NB4 (cell line): Measurements from ENCODE around the gene RCOR2.
"Not testable (repeated sequence)": the region's sequence is repeated elsewhere in the genome, so short reads cannot be mapped to it uniquely, and the experiment has no call there.

ENCODE experiments used
- DNase-seq: peaks from one replicate; pipeline ENCODE4 v3.0.0; 2010; ENCODE audit warnings: low read depth
- H3K4me3 ChIP-seq: one replicate; pipeline ENCODE4 v1.5.1; 2011; ENCODE audit warnings: mild to moderate bottlenecking, low read depth, low read length, moderate library complexity
- MYC ChIP-seq: IDR thresholded peaks from 2 replicates; pipeline ENCODE4 v1.6.1; 2011; ENCODE audit warnings: low read depth, low read length
- POLR2A ChIP-seq: IDR thresholded peaks from 2 replicates; pipeline ENCODE4 v1.6.1; 2011; ENCODE audit warnings: mild to moderate bottlenecking; ENCODE audit not compliant: insufficient read length; ENCODE audit errors: extremely low read depth
- TF ChIP-seq, protein P1 (sequence below): IDR thresholded peaks from 2 replicates; pipeline ENCODE4 v1.6.1; 2011; ENCODE audit warnings: low read depth, low read length
- TF ChIP-seq, protein P2 (sequence below): IDR thresholded peaks from one replicate; pipeline ENCODE4 v1.5.1; 2012; ENCODE audit warnings: low read depth, low read length

The RCOR2 gene

DNA sequence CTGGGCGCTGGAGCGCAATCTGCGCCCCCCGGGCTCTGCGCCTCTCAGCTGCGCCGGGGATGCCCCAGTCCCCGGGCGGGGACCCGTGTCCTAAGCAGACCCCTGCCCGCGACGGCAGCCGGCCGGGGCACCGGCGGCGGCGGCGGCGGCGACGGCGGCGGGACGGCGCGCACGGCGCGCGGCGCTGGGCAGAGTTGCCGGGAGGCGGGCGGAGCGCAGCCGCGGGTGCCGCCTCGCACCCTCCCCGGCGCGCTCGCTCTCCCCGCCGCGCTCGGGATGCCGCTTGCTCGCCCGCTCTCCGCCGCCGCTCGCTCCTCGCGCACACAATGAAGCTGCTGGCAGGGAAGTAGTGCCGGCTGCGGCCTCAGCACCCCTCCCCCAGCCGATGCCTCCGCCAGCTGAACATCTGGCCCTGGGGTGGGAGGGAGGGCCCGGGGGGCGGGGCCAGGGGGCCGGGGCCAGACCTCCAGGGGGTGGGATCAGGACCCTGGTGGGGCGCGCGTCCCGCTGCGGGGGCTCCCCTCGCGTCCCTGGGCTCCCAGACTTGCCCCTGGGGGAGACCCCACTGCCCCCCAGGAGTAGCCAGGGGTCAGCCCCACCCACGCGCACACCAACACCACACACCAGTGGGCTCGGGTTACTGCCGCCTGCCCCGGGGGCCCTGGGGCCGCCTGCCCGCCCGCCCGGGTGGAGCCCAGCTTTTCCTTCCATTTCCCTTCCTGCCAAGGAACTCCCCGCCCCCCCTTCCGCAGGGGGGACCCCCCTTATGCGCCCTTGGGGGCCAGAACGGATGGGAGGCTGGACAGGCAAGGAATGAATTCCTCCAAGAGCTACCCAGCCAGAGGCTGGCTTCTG is at the start of gene RCOR2:
RCOR2 (minus strand) TSS at position 328 of the 855 bp plus-strand sequence. CDS start 708 bp downstream, outside the sequence.
- peak; percentile 94 for DNase-seq
- TF ChIP-seq POLR2A (peak; percentile 13), MYC (peak; percentile 71)
- TF ChIP-seq, protein P1, sequence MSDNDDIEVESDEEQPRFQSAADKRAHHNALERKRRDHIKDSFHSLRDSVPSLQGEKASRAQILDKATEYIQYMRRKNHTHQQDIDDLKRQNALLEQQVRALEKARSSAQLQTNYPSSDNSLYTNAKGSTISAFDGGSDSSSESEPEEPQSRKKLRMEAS: peak; percentile 53
- TF ChIP-seq, protein P2, sequence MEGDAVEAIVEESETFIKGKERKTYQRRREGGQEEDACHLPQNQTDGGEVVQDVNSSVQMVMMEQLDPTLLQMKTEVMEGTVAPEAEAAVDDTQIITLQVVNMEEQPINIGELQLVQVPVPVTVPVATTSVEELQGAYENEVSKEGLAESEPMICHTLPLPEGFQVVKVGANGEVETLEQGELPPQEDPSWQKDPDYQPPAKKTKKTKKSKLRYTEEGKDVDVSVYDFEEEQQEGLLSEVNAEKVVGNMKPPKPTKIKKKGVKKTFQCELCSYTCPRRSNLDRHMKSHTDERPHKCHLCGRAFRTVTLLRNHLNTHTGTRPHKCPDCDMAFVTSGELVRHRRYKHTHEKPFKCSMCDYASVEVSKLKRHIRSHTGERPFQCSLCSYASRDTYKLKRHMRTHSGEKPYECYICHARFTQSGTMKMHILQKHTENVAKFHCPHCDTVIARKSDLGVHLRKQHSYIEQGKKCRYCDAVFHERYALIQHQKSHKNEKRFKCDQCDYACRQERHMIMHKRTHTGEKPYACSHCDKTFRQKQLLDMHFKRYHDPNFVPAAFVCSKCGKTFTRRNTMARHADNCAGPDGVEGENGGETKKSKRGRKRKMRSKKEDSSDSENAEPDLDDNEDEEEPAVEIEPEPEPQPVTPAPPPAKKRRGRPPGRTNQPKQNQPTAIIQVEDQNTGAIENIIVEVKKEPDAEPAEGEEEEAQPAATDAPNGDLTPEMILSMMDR: no peak

DNA sequence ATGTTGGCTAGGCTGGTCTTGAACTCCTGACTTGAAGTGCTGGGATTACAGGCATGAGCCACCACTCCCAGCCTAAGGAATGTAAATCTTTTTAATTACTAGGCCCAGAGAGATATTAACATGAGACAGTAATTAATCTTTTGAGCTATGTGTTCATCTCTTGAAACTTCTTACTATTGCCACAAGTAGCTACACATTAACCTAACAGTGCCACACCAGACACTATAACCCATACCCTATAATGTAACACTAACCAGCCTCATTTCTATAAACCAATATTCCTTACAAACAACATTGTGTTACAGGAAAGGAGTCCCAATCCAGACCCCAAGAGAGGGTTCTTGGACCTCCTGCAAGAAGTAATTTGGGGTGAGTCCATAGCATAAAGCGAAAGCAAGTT is 49.5 kb upstream of the RCOR2 start:
- TF ChIP-seq POLR2A (no peak), MYC (no peak)
- TF ChIP-seq, protein P2: no peak
- TF ChIP-seq, protein P1: no peak

More for the DNA sequence above, at the start of gene RCOR2:
- peak within 1 kb of the TSS; percentile 54 for H3K4me3 ChIP-seq

DNA sequence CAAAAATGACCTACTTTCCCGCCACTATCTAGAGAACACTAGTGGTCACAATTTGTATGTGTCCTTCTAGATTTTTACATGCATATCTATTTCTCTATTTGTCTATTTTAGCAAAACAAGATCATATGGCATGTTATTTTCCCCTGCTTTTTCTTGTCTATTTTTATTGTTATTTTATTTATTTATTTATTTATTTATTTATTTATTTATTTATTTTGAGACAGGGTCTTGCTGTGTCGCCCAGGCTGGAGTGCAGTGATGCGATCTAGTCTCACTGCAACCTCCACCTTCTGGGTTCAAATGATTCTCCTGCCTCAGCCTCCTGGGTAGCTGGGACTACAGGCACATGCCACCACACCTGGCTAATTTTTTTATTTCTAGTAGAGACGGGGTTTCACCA is 46.9 kb upstream of the RCOR2 start:
- not testable (repeated sequence) for DNase-seq, H3K4me3 ChIP-seq

More for the DNA sequence above, 49.5 kb upstream of the RCOR2 start:
- no peak for DNase-seq
- no peak overlapping the region for H3K4me3 ChIP-seq

DNA sequence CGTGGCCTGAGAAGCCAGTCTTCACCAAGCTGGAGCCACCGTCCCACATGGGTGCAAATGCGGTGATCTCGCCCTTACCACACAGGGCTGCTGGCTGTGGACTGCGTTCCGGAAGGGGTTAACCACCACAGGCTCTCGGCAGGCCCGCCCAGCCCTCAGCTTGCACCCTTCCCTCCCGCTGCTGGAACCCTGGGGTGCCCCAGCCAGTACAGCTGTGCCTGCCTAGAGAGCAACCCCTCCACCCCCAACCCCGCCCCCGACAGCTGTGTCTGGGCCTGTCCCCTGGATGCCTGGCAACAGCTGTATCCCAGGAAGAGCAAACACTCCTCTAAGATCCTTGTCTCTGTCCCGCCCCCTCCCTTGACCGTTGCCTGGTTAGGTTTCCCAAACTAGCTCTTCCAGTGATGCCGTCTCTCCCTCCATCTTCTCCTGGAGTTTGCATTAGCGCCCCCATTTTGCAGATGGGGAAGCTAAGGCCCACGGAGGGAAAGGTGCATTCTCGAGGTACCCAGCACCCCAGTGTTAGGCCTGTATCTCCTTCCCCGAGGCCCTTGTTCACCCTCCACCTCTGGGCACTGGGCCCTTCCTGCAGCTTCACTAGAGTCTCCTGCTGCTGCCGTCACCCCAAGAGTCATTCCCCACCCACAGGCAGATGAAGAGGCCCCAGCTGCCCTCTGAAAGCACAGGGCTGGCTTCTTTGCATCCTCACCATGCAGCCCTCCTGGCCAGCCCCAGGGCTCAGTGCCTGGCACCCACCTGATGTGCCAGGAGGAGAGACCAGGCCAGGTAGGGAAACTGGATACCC is 44.8 kb upstream of the RCOR2 start:
- H3K4me3 ChIP-seq: no peak overlapping the region
- DNase-seq: peak; percentile 93
- TF ChIP-seq MYC (peak; percentile 74), POLR2A (no peak)
- TF ChIP-seq, protein P1: peak; percentile 86
- TF ChIP-seq, protein P2: no peak

DNA sequence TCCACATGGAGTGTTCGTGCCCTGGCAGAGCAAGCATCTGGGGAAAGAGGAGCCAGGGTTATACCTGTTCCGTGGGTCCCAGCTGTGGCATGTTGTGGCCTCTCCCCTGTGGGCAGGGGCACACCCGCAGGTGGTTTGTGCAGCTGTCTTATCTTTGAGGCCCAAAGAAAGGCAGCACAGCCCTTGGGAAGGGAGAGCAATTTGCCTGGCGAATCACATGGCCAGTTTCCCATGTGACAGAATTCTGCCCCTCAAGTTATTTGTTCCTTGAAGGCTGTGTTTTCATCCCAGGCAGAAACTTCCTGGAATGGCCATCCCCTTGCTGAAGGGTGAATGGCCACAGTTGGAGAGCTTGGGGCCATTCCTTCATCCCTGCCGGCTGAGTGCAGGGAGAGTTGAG is 41.0 kb upstream of the RCOR2 start:
- TF ChIP-seq POLR2A: no peak
- TF ChIP-seq, protein P2: no peak
- TF ChIP-seq MYC: no peak
- TF ChIP-seq, protein P1: no peak
- H3K4me3 ChIP-seq: no peak overlapping the region
- DNase-seq: no peak

DNA sequence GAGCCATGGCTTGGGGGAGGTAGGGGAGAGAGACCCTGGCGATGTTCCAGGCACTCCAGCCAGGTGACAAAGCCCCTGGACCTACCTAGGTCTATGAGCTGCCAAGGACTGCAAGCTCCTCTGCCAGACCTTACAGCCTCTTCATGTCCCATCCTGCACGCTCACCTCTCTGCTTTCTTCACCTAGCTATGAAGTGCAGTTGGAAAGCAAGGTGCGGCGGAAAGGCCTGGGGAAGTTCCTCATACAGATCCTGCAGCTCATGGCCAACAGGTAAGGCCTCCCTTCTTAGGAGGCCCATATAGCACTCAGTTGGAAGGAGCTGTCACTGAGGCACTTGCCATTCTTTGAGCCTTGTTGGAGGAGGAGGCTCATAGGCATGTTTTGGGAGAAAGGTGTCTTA is 35.6 kb upstream of the RCOR2 start:
- TF ChIP-seq, protein P2: no peak
- TF ChIP-seq POLR2A (no peak), MYC (no peak)
- TF ChIP-seq, protein P1: no peak
- no peak overlapping the region for H3K4me3 ChIP-seq
- DNase-seq: no peak
